HG03196 (cell line): ENCODE data around the gene BSND.

ENCODE experiments used
- ATAC-seq: cut with Tn5 transposase; IDR thresholded peaks from one replicate; pipeline ENCODE4 v1.9.1; 2021; ENCODE audit not compliant: unreplicated experiment

The BSND gene

GRCh38 chr1:55060133-55060999 lies 61.6 kb downstream of the BSND start:
- no peak for ATAC-seq

- no peak for ATAC-seq
Observed at GRCh38 chr1:55061000-55061705, 62.4 kb downstream of the BSND start.
